Measurements from ENCODE around the gene DPH3.

DPH3 gene

GRCh38 chr3:16294844-16295243 is 30.1 kb upstream of the DPH3 start:
- no peak for DNase-seq (ENCODE audit: low read depth in 4 of 4, low spot score in 1 of 4)

- no peak for DNase-seq (ENCODE audit: low read depth in 4 of 4, low spot score in 1 of 4)
Observed at GRCh38 chr3:16290827-16291196, 26.1 kb upstream of the DPH3 start.

GRCh38 chr3:16290007-16290826 is 25.5 kb upstream of the DPH3 start:
- no peak for DNase-seq (ENCODE audit: low read depth in 4 of 4, low spot score in 1 of 4)

DNA sequence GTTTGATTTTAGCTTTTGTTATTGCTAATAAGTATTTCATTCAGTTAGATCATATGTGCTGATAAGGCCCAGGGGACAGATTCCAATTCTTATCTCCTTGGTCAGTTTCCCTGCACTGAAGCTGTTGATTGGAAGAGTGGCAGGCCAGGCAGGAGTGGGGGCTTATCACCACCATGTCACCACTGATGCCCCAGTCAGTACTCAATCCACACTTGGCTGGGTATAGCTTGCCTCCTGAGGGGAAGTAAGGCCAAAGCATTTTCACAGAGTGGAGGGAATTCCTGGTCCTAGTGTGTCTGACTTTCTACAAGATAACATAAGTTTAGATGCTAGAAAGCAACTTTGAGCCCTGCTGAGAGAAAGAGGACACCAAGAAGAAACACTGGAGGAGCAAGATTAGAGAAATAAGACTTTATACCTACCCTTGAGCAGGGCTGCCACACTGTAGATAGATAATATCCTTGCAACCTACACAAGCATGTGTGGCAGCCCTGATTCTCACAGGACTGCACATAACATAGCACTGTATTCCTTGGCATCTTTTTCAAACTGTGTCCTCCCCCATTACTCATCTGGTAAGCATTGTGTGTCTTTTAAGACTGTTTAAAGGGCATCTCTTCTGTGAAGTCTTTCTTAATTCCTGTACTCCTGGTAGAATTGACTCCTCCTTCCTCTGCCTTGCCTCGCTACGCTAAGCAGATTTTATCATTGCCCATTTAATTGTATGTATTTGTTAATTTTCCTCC is 24.6 kb upstream of the DPH3 start:
- no peak for DNase-seq (ENCODE audit: low read depth in 4 of 4, low spot score in 1 of 4)

- DNase-seq (ENCODE audit: low read depth in 4 of 4, low spot score in 1 of 4), result no peak
Observed at GRCh38 chr3:16288664-16289063, 23.9 kb upstream of the DPH3 start.

DNA sequence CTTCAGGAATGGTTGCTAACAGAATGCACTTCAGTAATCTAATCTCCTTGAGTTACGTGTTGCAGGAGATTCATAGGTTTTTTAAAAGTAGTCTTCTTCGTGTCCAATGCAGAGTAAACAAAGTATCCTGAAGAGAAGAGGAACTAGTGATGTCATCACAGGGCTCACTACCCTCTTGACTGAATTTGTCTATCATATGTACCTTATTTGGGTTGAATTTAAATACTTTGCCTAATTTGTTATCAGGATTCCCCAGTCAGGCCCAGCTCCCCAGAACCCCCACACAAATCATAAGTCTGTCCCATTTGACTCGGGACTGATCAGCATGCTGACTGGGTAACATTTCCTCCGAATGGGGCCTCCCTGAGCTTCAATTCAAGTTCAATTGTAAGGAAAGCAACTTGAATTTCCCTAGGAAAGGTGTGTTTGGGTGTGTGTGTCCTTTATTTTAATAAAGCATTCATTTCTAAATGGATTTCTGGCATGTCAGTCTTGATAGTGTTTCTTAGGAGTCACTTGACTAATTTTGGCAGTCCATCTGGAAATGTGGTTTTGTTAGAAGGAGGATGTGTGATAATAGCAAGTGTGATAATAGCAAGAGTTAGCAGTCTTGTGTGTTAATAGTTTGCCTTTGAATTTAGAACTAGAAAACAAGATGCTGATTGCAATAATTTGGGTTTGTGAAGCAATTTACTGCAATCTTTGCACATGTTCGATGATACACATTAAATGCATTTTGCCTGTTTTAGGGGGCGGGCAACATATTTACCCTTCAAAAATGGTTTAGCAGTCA is 22.2 kb upstream of the DPH3 start:
- no peak for DNase-seq (ENCODE audit: low read depth in 4 of 4, low spot score in 1 of 4)

DNA sequence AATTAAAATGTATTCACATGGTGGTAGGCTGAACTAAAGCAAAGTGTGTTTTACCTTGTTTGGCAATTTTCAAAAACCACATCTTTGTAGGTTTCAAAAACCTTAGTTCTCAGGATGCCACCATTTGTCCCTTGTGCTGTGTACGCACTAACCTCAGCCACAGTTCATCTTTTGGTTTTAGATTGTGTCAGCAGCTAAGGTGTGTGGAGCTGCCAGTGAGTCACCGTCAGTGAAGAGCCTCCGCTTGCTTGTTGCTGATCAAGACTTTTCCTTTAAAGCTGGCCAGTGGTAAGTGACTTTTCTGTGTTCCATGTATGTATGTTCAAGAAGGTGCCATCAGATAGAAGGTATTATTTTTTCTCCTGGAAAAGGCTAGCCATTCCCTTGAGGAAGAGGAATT is 21.4 kb upstream of the DPH3 start:
- peak in 2 of 4 experiments; percentile 47 to 54 for DNase-seq (ENCODE audit: low read depth in 4 of 4, low spot score in 1 of 4)

DNA sequence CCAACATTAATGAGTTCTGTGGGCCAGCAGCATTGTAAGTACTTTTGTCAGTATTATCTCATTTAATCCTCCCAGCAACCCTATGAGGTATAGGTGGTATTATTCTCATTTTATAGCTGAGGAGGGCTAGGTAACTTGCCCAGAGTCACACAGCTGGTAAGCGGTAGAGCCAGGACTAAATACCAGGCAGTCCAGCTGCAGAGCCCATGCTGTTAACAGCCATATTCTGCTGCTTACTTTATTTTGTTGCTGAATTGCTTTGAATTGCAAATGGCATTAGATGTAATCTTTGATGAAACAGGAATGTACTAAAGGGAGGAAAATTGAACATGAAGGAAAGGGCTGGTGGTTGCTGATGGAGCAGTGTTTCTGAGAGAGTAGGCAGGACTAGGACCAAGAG is 19.9 kb upstream of the DPH3 start:
- no peak for DNase-seq (ENCODE audit: low read depth in 4 of 4, low spot score in 1 of 4)

DNA sequence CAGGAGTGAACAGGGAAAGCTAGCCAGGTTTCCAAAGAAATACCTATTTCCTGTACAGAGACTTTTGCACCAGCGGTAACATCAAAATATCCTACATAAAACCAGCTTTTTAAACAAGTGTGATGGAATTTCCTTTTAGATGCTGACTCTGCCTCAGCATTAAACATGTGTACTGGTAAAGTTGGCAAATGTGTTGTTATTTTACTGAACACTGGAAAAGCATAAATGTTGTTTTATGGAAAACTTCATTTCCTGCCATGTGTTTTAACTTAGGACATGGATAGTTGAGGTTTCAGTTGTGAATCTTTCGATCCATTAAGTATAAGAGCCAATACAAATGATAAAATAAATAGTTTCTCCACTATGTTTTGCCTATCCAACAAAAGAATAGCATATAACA is 15.9 kb upstream of the DPH3 start:
- no peak for DNase-seq (ENCODE audit: low read depth in 4 of 4, low spot score in 1 of 4)

GRCh38 chr3:16279010-16279801 is 14.5 kb upstream of the DPH3 start:
- DNase-seq (ENCODE audit: low read depth in 4 of 4, low spot score in 1 of 4), result no peak

DNA sequence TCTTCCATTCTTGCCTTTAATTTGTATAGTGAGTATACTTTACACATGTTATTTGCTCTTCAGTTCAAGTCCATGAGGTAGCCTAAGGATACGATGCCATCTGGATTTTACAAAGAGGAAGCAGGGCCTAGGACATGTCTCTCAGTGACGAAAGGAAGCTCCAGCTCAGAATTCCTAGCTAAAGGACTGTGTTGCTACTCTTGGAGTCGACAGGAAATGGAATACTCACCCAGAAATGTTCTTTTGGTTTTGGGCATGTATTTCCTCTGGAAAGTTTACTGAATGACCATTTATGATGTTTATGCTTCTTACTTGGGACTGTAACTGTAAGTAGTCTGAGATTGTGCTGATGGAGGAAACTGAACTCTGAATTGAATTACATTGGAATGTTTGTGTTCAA is 12.7 kb upstream of the DPH3 start:
- no peak for DNase-seq (ENCODE audit: low read depth in 4 of 4, low spot score in 1 of 4)

DNA sequence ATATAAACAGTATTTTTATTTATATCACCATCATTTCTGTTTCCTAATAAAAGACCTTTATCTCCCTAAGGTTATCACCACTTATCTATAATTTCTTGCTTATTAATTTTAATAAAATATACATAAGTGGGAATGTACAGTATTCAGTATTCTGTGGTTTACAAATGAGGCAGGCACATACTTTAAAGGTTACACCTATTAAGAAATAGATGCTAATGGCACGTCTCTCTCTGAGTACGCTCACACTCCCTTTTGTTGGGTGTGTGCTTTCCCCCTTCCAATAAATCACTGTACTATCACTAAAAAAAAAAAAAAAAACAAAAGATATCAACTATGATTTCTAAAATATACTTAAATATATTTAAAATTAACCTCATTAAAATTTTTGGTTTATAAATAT is 9.1 kb upstream of the DPH3 start:
- DNase-seq (ENCODE audit: low read depth in 4 of 4, low spot score in 1 of 4), result no peak

DNA sequence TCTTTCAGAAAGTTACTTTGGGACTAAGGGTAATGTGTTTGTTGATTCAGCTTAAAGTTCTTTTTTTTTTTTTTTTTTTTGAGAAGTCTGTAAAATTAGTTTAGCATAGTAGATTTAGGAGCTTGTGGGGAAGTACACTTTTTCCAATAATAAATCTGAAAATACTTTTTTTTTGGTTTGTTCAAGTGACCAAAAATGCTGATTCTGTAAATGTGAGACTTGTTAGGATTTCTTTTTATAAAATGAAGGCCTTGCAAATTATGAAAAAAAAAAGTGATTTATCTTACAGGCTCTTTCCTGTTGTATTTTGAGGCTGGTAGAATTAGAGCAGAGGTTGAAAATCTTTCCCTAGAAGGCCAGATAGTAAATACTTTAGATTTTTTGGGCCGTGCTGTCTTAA is 7.8 kb upstream of the DPH3 start:
- no peak for DNase-seq (ENCODE audit: low read depth in 4 of 4, low spot score in 1 of 4)

- no peak for DNase-seq (ENCODE audit: low read depth in 4 of 4, low spot score in 1 of 4)
Observed at GRCh38 chr3:16270855-16271254, 6.1 kb upstream of the DPH3 start.

DNA sequence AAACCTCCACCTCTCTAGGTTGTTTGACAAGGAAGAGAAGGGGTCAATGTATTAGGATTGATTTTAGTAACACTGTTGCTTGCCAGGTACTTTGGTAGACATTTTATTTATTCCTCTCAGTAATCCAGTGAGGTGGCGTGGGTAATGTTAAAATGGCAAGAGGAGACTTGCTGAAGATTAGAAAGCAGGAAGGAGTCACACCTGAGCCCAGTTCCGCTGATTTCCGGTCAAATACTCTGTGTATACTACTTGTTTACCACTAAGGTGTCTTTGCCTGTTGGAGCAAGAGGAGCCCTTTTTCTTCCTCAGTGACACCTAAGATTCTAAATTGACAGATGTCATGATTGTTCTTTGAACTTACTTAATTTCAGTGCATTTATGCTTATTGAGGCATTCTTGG is 2.0 kb upstream of the DPH3 start:
- DNase-seq (ENCODE audit: low read depth in 4 of 4, low spot score in 1 of 4), result no peak

DNA sequence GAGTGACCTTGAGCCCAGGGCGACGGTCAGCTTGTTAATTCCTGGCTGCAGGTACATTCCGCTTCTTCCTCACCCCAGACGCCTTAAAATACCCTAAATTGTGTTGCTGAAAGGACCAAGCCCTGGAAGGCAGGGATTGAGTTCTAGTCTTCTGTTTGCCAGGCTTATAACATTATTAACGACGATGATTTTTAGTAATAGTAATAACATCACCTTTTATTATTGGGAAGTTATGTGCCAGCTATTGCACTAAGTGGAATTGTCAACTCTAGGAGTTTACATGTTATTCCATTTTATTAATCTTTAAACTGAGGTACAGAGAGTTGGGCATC is 678 bp upstream of the DPH3 start:
- no peak for DNase-seq (ENCODE audit: low read depth in 4 of 4, low spot score in 1 of 4)

DNA sequence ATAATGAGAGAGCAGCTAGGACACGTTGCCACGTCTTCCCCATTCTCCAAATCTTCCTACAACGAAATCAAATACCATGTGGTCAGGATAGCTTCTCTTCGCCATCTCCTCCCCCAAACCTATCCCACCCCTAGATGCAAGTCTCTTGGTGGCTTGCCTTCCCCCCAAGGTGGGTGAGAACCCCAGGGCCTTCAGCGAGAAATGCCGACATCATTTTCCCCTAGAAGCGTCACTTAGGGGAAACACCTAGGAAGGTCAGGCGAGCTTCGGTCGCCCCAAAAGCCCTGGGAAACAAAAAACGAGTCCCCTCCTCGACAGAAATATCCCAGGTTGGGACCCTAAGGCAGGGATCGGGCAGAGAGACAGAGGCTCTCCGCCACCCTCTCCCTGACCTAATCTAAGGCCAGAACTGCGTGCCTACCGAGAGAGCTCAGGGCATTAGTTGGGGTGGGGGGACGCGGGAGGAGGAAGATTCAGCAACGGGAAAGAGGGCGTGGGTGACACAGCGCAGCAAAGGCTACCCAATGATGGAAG is 502 bp downstream of the DPH3 start:
- no peak for DNase-seq (ENCODE audit: low read depth in 4 of 4, low spot score in 1 of 4)

DNA sequence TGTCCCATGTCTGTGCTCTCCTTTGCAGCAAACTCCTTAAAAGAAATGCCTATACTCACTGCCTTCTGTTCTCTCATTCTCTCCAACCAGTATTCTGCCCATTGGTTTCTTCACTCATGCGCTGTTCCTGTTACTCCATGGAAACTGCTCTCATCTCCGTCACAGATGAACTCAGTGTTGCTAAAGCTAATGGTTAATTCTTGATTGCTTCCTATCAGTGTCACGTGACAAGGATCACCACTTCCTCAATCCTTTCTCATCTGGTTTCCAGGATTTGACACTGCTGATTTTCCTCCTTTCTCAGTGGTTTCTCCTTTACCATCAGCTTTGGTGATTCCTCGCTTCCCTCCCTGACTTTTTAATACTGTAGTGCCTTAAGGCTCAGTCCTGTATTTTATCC is 2.6 kb downstream of the DPH3 start:
- no peak for DNase-seq (ENCODE audit: low read depth in 4 of 4, low spot score in 1 of 4)

- DNase-seq (ENCODE audit: low read depth in 4 of 4, low spot score in 1 of 4), result no peak
Observed at GRCh38 chr3:16260046-16260445, 4.7 kb downstream of the DPH3 start.

DNA sequence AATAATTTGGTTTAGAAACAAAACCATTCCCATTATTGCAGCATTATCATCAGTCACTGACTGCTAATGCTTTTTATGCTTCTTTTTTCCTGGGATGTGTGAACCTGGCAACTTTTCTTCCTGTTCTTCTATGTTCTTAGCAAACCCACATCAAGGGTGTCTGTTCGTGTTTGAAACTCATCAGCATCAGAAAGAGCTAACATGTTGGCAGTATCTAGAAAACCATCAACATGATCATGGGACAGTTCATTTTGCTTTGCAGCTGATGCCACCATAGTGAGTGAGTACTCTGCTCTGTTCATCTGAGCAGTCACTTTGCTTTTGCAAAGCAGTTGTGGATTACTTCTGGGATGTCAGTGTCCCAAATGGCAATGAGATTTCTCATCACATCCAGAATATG is 5.9 kb downstream of the DPH3 start:
- DNase-seq (ENCODE audit: low read depth in 4 of 4, low spot score in 1 of 4), result no peak

- DNase-seq (ENCODE audit: low read depth in 4 of 4, low spot score in 1 of 4), result no peak
Observed at GRCh38 chr3:16258177-16258576, 6.6 kb downstream of the DPH3 start.
